WERI-Rb-1 (cell line): ENCODE data around the gene OVCH2.

Source experiments
- DNase-seq: peaks from one replicate; pipeline ENCODE4 v3.0.0-alpha.2; 2020
- H3K27ac ChIP-seq: fragments of 250-450 bp; sonication (Bioruptor Pico); 2 replicates; pipeline ENCODE4 v1.5.1; 2020; ENCODE audit warnings: mild to moderate bottlenecking, moderate library complexity
- H3K27me3 ChIP-seq: fragments of 250-450 bp; sonication (Bioruptor Pico); 2 replicates; pipeline ENCODE4 v1.5.1; 2021; ENCODE audit warnings: mild to moderate bottlenecking, low read depth, moderate library complexity; ENCODE audit not compliant: insufficient read depth, severe bottlenecking
- H3K36me3 ChIP-seq: fragments of 250-450 bp; sonication (Bioruptor Pico); 2 replicates; pipeline ENCODE4 v1.5.1; 2020; ENCODE audit warnings: mild to moderate bottlenecking, moderate library complexity
- H3K4me3 ChIP-seq: 2 replicates; pipeline ENCODE4 v1.5.1; 2011; ENCODE audit warnings: low read depth, mild to moderate bottlenecking, control low read depth, low read length
- H3K9me3 ChIP-seq: fragments of 250-450 bp; sonication (Bioruptor Pico); 2 replicates; pipeline ENCODE4 v1.5.1; 2021; ENCODE audit warnings: mild to moderate bottlenecking, moderate library complexity; ENCODE audit not compliant: severe bottlenecking
- CTCF ChIP-seq: IDR thresholded peaks from 2 replicates; pipeline ENCODE4 v1.5.1; 2011; ENCODE audit warnings: low read depth, mild to moderate bottlenecking, control low read depth, inconsistent platforms, low read length

Gene OVCH2

GRCh38 chr11:7668911-7669310 is 37.4 kb downstream of the OVCH2 start:
- Histone ChIP-seq H3K36me3 (no peaks in the 10 kb centered on the region), H3K27ac (no peak overlapping the region), H3K9me3 (no peaks in the 10 kb centered on the region), H3K4me3 (no peak overlapping the region), H3K27me3 (peaks cover 44% of the 10 kb centered on the region)
- TF ChIP-seq CTCF: no peak
- DNase-seq: no peak

GRCh38 chr11:7668464-7668863 is 37.8 kb downstream of the OVCH2 start:
- DNase-seq: no peak
- peaks cover 40% of the 10 kb centered on the region for H3K27me3 ChIP-seq
- no peak for TF ChIP-seq CTCF
- no peak overlapping the region for H3K27ac ChIP-seq
- no peak overlapping the region for H3K4me3 ChIP-seq
- H3K9me3 ChIP-seq: no peaks in the 10 kb centered on the region
- no peaks in the 10 kb centered on the region for H3K36me3 ChIP-seq

- H3K4me3 ChIP-seq: no peak overlapping the region
- H3K36me3 ChIP-seq: no peaks in the 10 kb centered on the region
- peak; percentile 35 for DNase-seq
- TF ChIP-seq CTCF: no peak
- peaks cover 30% of the 10 kb centered on the region for H3K27me3 ChIP-seq
- no peak overlapping the region for H3K27ac ChIP-seq
- H3K9me3 ChIP-seq: no peaks in the 10 kb centered on the region
Observed at GRCh38 chr11:7667460-7667859, 38.8 kb downstream of the OVCH2 start.

- H3K4me3 ChIP-seq: no peak overlapping the region
- no peak for DNase-seq
- H3K27me3 ChIP-seq: peaks cover 26% of the 10 kb centered on the region
- H3K9me3 ChIP-seq: no peaks in the 10 kb centered on the region
- no peak for TF ChIP-seq CTCF
- no peaks in the 10 kb centered on the region for H3K36me3 ChIP-seq
- no peak overlapping the region for H3K27ac ChIP-seq
Observed at GRCh38 chr11:7666292-7666866, 39.9 kb downstream of the OVCH2 start.

- Histone ChIP-seq H3K27ac (no peak overlapping the region), H3K27me3 (peaks cover 26% of the 10 kb centered on the region), H3K4me3 (no peak overlapping the region), H3K9me3 (no peaks in the 10 kb centered on the region), H3K36me3 (no peaks in the 10 kb centered on the region)
- TF ChIP-seq CTCF: peak; percentile 97
- peak; percentile 86 for DNase-seq
Observed at GRCh38 chr11:7665473-7666291, 40.6 kb downstream of the OVCH2 start.
